Tibial artery (tissue), 4 donors: ENCODE results near the gene TSPAN32.

Experiments
- DNase-seq, 2 donors: peaks; one replicate each; pipeline ENCODE4 v3.0.0-alpha.2; 2019
- H3K27ac ChIP-seq, 2 donors: fragments of 200-600 bp; sonication (generic) in 1 of 2; 1 replicate in 1 of 2; 2 replicates in 1 of 2; pipeline ENCODE4 v1.5.1; 2018 to 2019; ENCODE audit warnings: mild to moderate bottlenecking in 1 of 2
- H3K27me3 ChIP-seq, 2 donors: fragments of 200-600 bp; sonication (generic) in 1 of 2; one replicate each; pipeline versions ENCODE4 v1.5.1 to v1.6.0; 2016 to 2019
- H3K36me3 ChIP-seq, 3 donors: fragments of 200-600 bp; sonication (generic) in 2 of 3; one replicate each; pipeline ENCODE4 v1.5.1; 2016 to 2019; ENCODE audit warnings: mild to moderate bottlenecking in 2 of 3
- H3K4me1 ChIP-seq, 4 donors: fragments of 200-600 bp; sonication (generic) in 2 of 4; 1 replicate in 3 of 4; 2 replicates in 1 of 4; pipeline ENCODE4 v1.5.1; 2016 to 2019
- H3K4me3 ChIP-seq, 2 donors: fragments of 200-600 bp; sonication (generic) in 1 of 2; 1 replicate in 1 of 2; 2 replicates in 1 of 2; pipeline ENCODE4 v1.5.1; 2018 to 2019; ENCODE audit warnings: mild to moderate bottlenecking in 2 of 2
- H3K9me3 ChIP-seq, 3 donors: fragments of 200-600 bp; sonication (generic) in 1 of 3; one replicate each; pipeline ENCODE4 v1.5.1; 2016 to 2019
- intact Hi-C: fragments of 100-400 bp; cut with DNase I; formaldehyde crosslinking; loops from one replicate; pipeline ENCODE4 v1.15.0; 2023; ENCODE audit warnings: low total_unique reads
- TF ChIP-seq, protein P1 (sequence below), 2 experiments: fragments of 200-600 bp in 1 of 2; fragments of 450-650 bp in 1 of 2; IDR thresholded peaks; one replicate each; pipeline ENCODE4 v1.5.1; 2017 to 2019; ENCODE audit warnings: antibody characterized with exemption in 2 of 2, mild to moderate bottlenecking in 1 of 2, moderate library complexity in 1 of 2

TSPAN32 gene

GRCh38 chr11:2304506-2305139 lies 2.8 kb downstream of the TSPAN32 start:
- DNase-seq: no peak
- H3K9me3 ChIP-seq: no peaks in the 10 kb centered on the region
- intact Hi-C loops: loop anchor here (10.0 kb wide), 1 partner anchor 590 kb away; no protein-coding TSS in a partner anchor
- H3K27me3 ChIP-seq: peaks cover 0 to 19% of the 10 kb centered on the region in 2 donors
- H3K27ac ChIP-seq: peak overlapping the region in 1 of 2 donors; percentile 5
- H3K4me3 ChIP-seq: no peak overlapping the region
- no peaks in the 10 kb centered on the region for H3K36me3 ChIP-seq
- H3K4me1 ChIP-seq: peaks cover 0 to 42% (median 36%) of the 10 kb centered on the region in 4 donors
- TF ChIP-seq, protein P1, sequence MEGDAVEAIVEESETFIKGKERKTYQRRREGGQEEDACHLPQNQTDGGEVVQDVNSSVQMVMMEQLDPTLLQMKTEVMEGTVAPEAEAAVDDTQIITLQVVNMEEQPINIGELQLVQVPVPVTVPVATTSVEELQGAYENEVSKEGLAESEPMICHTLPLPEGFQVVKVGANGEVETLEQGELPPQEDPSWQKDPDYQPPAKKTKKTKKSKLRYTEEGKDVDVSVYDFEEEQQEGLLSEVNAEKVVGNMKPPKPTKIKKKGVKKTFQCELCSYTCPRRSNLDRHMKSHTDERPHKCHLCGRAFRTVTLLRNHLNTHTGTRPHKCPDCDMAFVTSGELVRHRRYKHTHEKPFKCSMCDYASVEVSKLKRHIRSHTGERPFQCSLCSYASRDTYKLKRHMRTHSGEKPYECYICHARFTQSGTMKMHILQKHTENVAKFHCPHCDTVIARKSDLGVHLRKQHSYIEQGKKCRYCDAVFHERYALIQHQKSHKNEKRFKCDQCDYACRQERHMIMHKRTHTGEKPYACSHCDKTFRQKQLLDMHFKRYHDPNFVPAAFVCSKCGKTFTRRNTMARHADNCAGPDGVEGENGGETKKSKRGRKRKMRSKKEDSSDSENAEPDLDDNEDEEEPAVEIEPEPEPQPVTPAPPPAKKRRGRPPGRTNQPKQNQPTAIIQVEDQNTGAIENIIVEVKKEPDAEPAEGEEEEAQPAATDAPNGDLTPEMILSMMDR (IDR thresholded peaks at IDR 0.05): no peak

GRCh38 chr11:2305140-2305778 lies 3.4 kb downstream of the TSPAN32 start:
- H3K4me3 ChIP-seq: no peak overlapping the region
- H3K36me3 ChIP-seq: no peaks in the 10 kb centered on the region
- H3K27me3 ChIP-seq: peaks cover 0 to 19% of the 10 kb centered on the region in 2 donors
- TF ChIP-seq, protein P1 (IDR thresholded peaks at IDR 0.05): peak; percentile 89 to 96
- peaks cover 0 to 42% (median 36%) of the 10 kb centered on the region in 4 donors for H3K4me1 ChIP-seq
- intact Hi-C loops: loop anchor here (10.0 kb wide), 1 partner anchor 590 kb away; no protein-coding TSS in a partner anchor
- H3K27ac ChIP-seq: peak overlapping the region in 1 of 2 donors; percentile 5
- DNase-seq: peak; percentile 79 to 89
- H3K9me3 ChIP-seq: no peaks in the 10 kb centered on the region

- Histone ChIP-seq H3K4me1 (peaks cover 0 to 42% (median 36%) of the 10 kb centered on the region in 4 donors), H3K27me3 (peaks cover 0 to 19% of the 10 kb centered on the region in 2 donors), H3K27ac (peak overlapping the region; percentile 41 to 62), H3K9me3 (no peaks in the 10 kb centered on the region), H3K36me3 (no peaks in the 10 kb centered on the region), H3K4me3 (no peak overlapping the region)
- intact Hi-C loops: loop anchor here (10.0 kb wide), 1 partner anchor 589 kb away; no protein-coding TSS in a partner anchor
- DNase-seq: peak in 1 of 2 donors; percentile 66
- TF ChIP-seq, protein P1 (IDR thresholded peaks at IDR 0.05): no peak
Measured at GRCh38 chr11:2305788-2306451, 4.1 kb downstream of the TSPAN32 start.

- TF ChIP-seq, protein P1 (IDR thresholded peaks at IDR 0.05): no peak
- Histone ChIP-seq H3K36me3 (no peaks in the 10 kb centered on the region), H3K27me3 (peaks cover 0 to 19% of the 10 kb centered on the region in 2 donors), H3K9me3 (no peaks in the 10 kb centered on the region), H3K4me1 (peaks cover 0 to 42% (median 36%) of the 10 kb centered on the region in 4 donors), H3K4me3 (no peak overlapping the region), H3K27ac (peak overlapping the region; percentile 41 to 62)
- intact Hi-C loops: loop anchor here (10.0 kb wide), 1 partner anchor 588 kb away; no protein-coding TSS in a partner anchor
- peak; percentile 60 to 77 for DNase-seq
Measured at GRCh38 chr11:2306452-2306823, 4.6 kb downstream of the TSPAN32 start.

GRCh38 chr11:2306877-2307500 lies 5.2 kb downstream of the TSPAN32 start:
- Histone ChIP-seq H3K36me3 (no peaks in the 10 kb centered on the region), H3K9me3 (no peaks in the 10 kb centered on the region), H3K27ac (peak overlapping the region; percentile 21 to 54), H3K4me1 (peaks cover 0 to 45% (median 38%) of the 10 kb centered on the region in 4 donors), H3K27me3 (peaks cover 0 to 19% of the 10 kb centered on the region in 2 donors), H3K4me3 (no peak overlapping the region)
- DNase-seq: peak in 1 of 2 donors; percentile 65
- TF ChIP-seq, protein P1 (IDR thresholded peaks at IDR 0.05): no peak
- intact Hi-C loops: loop anchor here (10.0 kb wide), 1 partner anchor 588 kb away; no protein-coding TSS in a partner anchor
